ENCODE results near the gene EIF2S3.

The EIF2S3 gene

DNA sequence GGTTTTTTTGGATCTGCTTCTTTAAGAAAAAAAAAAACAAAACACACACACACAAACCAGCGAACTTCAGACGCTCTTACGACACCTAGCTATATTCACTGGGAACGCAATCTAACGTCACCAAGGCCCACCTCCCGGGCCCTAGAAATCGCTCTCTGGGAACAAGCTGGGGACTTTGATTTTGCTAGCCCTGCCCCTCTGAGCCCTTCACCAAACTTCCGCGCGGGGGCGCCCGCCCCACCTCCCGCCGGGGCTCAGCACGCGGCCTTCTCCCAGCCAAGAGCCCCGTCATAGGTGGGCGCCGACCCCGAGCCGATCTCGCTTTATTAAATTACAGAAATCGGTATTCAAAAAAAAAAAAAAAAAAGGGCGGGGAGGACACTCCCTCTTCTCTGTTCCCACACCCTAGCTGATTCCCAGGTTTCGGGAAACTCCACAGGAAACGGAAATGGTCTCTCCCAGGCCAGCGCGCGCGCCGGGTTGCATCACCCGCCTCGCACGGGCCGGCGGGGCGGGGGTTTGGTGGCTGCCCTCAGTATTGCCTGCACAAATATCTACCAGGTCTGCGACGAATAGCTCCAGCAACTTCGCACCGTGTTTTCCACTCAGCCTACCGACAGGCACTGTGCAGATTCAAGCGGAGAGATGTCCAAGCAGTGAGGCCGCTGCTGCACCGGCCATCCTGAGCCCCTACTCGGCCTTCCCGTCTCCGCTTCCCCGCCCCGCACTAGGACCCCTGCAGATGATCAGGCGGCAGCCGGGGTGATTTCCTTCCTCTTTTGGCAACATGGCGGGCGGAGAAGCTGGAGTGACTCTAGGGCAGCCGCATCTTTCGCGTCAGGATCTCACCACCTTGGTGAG is at the start of gene EIF2S3:
Gene EIF2S3, plus strand, starts transcription at position 775 of the 861 bp plus-strand sequence. Its CDS starts 13 bp downstream, at position 788.
- no peak within 1 kb of the TSS for H3K4me3 Mint-ChIP-seq

DNA sequence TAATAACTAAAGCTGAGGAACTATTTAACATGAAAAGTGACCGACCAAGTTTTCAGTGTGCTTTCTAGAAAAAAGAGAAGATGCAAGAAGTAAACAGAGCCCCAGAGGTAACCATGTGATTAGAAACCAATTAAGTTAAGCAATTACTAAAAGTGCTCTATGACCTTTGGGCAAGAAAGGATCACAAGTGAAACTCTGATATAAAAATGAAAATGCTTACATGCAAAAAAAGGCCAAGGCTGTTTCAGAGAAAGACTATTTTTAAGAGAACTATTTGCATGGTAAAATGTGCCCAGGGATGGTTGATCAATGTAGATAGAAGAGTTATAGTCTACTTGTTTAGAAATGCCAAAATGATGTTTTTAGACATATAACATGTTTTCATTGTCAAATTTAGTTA is 49.7 kb upstream of the EIF2S3 start:
- Mint-ChIP-seq H3K4me3 (no peak overlapping the region), H3K27me3 (no peaks in the 10 kb centered on the region), H3K9me3 (no peaks in the 10 kb centered on the region), H3K4me1 (peaks cover 19% of the 10 kb centered on the region), H3K36me3 (ENCODE audit: insufficient read depth) (peaks cover 31% of the 10 kb centered on the region), H3K27ac (ENCODE audit: low read depth) (no peak overlapping the region)
- DNase-seq (ENCODE audit: low spot score in 2 of 2) (no peak), ATAC-seq (replicated peaks; ENCODE audit: extremely low read depth, poor library complexity, severe bottlenecking) (no peak)

More for the DNA sequence above, at the start of gene EIF2S3:
- Mint-ChIP-seq H3K27ac (ENCODE audit: low read depth) (peak within 1 kb of the TSS; percentile 97), H3K36me3 (ENCODE audit: insufficient read depth) (peaks cover 31% of the 10 kb centered on the region), H3K4me1 (no peaks in the 10 kb centered on the region), H3K9me3 (no peaks in the 10 kb centered on the region), H3K27me3 (no peaks in the 10 kb centered on the region)
- ATAC-seq (replicated peaks; ENCODE audit: extremely low read depth, poor library complexity, severe bottlenecking) (peak; percentile 89), DNase-seq (ENCODE audit: low spot score in 2 of 2) (peak; percentile 65 to 86)

DNA sequence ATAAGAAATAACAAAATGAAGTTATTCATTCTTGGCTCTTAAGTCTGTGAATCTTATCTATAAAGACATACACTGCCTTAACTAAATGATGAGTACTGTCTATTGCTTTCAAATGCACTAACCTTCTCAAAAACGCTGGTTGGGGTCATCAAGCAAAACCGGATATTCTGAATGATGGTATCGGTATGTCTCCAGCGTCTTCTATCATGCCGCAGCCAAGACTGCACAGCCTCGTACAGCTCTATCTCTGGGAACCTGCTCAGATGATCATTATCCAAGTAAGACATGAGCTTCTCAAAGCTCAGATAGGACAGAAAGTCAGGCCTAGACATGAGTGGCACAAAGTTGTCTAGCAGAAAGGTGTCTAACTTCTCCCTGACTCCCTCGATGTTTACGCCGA is 48.9 kb upstream of the EIF2S3 start:
- no peak for DNase-seq (ENCODE audit: low spot score in 2 of 2)
- Mint-ChIP-seq H3K4me3 (no peak overlapping the region), H3K36me3 (ENCODE audit: insufficient read depth) (peaks cover 31% of the 10 kb centered on the region), H3K27ac (ENCODE audit: low read depth) (no peak overlapping the region), H3K4me1 (peaks cover 28% of the 10 kb centered on the region), H3K9me3 (no peaks in the 10 kb centered on the region), H3K27me3 (no peaks in the 10 kb centered on the region)
- no peak for ATAC-seq (replicated peaks; ENCODE audit: extremely low read depth, poor library complexity, severe bottlenecking)

DNA sequence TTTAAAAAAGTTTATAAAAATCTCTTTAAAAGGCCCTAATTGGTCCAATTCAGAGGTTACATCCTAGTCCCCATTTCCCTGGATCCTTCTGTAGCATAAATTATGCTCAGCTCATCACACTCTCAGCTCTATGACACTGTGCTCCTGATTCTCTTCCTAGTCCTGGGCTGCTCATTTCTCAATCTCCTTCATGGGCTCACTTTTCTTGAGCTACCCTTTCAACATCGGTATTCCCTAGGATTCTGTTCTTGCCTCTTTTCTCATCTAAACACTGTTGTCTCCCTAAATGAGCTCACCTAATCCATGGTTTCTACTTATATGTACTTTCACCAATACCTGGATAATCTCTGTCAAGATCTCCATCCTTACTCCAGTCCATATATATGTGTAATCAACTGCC is 42.5 kb upstream of the EIF2S3 start:
- no peaks in the 10 kb centered on the region for H3K27me3 Mint-ChIP-seq
- no peak overlapping the region for H3K27ac Mint-ChIP-seq (ENCODE audit: low read depth)
- H3K9me3 Mint-ChIP-seq: no peaks in the 10 kb centered on the region
- ATAC-seq (replicated peaks; ENCODE audit: extremely low read depth, poor library complexity, severe bottlenecking): no peak
- no peak for DNase-seq (ENCODE audit: low spot score in 2 of 2)
- no peak overlapping the region for H3K4me3 Mint-ChIP-seq
- H3K36me3 Mint-ChIP-seq (ENCODE audit: insufficient read depth): peaks cover 11% of the 10 kb centered on the region
- peaks cover 35% of the 10 kb centered on the region for H3K4me1 Mint-ChIP-seq

DNA sequence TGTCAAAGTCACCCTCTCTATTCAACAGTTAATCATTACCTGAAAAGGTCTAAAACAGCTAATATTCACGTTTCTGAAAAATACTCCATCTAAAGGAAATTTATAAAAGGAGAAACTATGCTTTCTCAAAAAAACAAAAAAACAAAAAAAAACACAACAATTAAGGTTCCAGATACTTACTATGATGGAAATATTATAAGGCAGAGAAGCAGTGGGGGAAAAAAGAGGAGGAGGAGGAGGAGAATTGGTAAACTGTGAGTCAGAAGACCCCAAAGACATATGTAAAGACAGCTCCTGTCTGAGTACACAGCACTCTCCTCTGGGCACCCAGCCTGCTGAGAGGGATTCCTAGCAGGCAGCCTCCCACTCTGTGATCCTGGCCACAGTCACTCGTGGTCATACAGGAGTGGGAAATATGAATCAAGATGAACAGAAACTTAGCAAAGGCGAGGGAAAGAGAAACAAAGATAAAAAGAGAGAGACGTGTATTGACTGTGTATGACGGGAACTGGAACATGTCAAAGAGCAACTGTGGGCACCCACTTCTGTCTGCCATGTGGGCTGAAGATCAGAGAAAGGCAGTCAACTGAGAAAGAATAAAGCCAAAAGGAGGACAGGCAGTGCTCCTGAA is 40.3 kb upstream of the EIF2S3 start:
- Mint-ChIP-seq H3K4me3 (no peak overlapping the region), H3K9me3 (no peaks in the 10 kb centered on the region), H3K27me3 (no peaks in the 10 kb centered on the region), H3K4me1 (peaks cover 30% of the 10 kb centered on the region), H3K36me3 (ENCODE audit: insufficient read depth) (peaks cover 12% of the 10 kb centered on the region), H3K27ac (ENCODE audit: low read depth) (peak overlapping the region; percentile 60)
- no peak for DNase-seq (ENCODE audit: low spot score in 2 of 2)
- peak; percentile 58 for ATAC-seq (replicated peaks; ENCODE audit: extremely low read depth, poor library complexity, severe bottlenecking)

DNA sequence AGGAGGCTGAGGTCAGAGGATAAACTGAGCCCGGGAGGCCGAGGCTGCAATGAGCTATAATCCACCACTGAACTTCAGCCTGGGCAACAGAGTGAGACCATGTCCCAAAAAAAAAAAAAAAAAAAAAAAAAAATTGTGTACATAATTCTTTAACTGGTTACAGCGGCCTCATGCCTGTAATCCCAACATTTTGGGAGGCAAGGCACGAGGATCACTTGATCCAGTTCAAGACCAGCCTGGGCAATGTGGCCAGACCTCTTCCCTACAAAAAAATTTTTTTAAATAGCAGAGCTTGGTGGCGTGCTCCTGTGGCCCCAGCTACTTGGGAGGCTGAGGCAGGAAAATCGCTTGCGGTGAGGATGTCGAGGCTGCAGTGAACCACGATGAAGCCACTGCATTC is 37.1 kb upstream of the EIF2S3 start:
- H3K9me3 Mint-ChIP-seq: no peaks in the 10 kb centered on the region
- no peak overlapping the region for H3K27ac Mint-ChIP-seq (ENCODE audit: low read depth)
- ATAC-seq (replicated peaks; ENCODE audit: extremely low read depth, poor library complexity, severe bottlenecking) (no peak), DNase-seq (ENCODE audit: low spot score in 2 of 2) (no peak)
- H3K36me3 Mint-ChIP-seq (ENCODE audit: insufficient read depth): peaks cover 12% of the 10 kb centered on the region
- no peaks in the 10 kb centered on the region for H3K27me3 Mint-ChIP-seq
- no peak overlapping the region for H3K4me3 Mint-ChIP-seq
- peaks cover 30% of the 10 kb centered on the region for H3K4me1 Mint-ChIP-seq

DNA sequence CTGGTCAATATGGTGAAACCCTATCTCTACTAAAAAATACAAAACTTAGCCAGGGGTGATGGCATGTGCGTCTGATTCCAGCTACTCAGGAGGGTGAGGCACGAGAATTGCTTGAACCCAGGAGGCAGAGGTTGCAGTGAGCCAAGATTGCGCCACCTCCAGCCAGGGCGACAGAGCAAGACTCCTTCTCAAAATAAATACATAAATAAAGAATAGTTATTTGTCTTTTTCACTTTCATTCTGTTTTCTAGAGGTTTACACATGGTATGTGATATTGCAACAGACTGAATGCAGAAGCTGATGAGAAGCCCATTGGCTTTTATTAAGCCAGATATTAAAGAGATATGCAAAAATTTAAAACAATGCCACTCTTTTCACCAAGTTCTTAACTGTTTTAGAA is 35.9 kb upstream of the EIF2S3 start:
- no peak overlapping the region for H3K4me3 Mint-ChIP-seq
- no peaks in the 10 kb centered on the region for H3K9me3 Mint-ChIP-seq
- peaks cover 33% of the 10 kb centered on the region for H3K4me1 Mint-ChIP-seq
- DNase-seq (ENCODE audit: low spot score in 2 of 2) (no peak), ATAC-seq (replicated peaks; ENCODE audit: extremely low read depth, poor library complexity, severe bottlenecking) (no peak)
- H3K36me3 Mint-ChIP-seq (ENCODE audit: insufficient read depth): peaks cover 12% of the 10 kb centered on the region
- no peak overlapping the region for H3K27ac Mint-ChIP-seq (ENCODE audit: low read depth)
- H3K27me3 Mint-ChIP-seq: no peaks in the 10 kb centered on the region

DNA sequence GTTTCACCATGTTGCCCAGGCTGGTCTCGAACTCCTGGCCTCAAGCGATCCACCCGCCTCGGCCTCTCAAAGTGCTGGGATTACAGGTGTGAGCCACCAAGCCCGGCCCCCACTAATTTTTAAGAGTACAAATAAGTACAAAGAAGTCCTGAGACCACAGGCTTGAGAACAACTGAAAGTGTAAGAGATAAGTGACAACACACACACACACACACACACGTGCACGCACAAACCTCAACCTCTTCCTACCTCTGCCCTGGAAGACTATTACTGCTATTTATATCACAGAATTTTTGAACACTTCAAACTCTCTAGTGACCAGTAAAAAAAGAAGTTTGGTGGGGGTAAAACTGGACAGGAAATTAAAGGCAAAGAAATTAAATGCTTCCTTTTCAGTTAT is 35.3 kb upstream of the EIF2S3 start:
- Mint-ChIP-seq H3K36me3 (ENCODE audit: insufficient read depth) (peaks cover 16% of the 10 kb centered on the region), H3K27me3 (no peaks in the 10 kb centered on the region), H3K27ac (ENCODE audit: low read depth) (no peak overlapping the region), H3K4me3 (no peak overlapping the region), H3K9me3 (no peaks in the 10 kb centered on the region), H3K4me1 (peaks cover 32% of the 10 kb centered on the region)
- no peak for DNase-seq (ENCODE audit: low spot score in 2 of 2)
- peak; percentile 34 for ATAC-seq (replicated peaks; ENCODE audit: extremely low read depth, poor library complexity, severe bottlenecking)

DNA sequence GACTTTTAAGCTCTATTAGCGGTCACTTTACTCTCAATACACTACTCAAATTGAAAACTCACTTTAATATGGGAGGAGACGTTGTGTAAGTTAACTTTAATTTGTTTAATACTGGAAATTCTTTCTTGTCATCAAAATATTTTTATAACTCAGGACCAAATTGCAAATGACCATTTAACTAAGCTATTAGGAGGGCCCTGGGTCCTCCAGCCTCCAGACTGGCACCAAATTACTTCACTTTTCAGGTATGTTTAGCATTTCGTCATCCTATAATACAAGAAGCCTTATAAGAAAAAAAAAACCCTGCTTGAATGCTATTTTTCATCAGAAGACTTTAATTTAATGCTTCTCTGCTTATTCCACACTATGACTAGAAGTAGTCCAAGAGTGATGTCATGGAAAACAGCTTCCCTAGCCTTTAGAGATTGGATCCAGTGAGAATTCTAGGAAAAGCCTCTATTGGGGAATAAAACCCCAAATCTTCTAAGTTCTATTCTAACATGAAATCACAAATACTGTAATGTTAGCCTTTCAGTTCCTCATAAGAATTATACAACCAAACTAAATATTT is 34.4 kb upstream of the EIF2S3 start:
- DNase-seq (ENCODE audit: low spot score in 2 of 2) (no peak), ATAC-seq (replicated peaks; ENCODE audit: extremely low read depth, poor library complexity, severe bottlenecking) (no peak)
- H3K4me3 Mint-ChIP-seq: no peak overlapping the region
- H3K27ac Mint-ChIP-seq (ENCODE audit: low read depth): peak overlapping the region; percentile 44
- no peaks in the 10 kb centered on the region for H3K9me3 Mint-ChIP-seq
- peaks cover 17% of the 10 kb centered on the region for H3K36me3 Mint-ChIP-seq (ENCODE audit: insufficient read depth)
- H3K27me3 Mint-ChIP-seq: no peaks in the 10 kb centered on the region
- peaks cover 27% of the 10 kb centered on the region for H3K4me1 Mint-ChIP-seq

DNA sequence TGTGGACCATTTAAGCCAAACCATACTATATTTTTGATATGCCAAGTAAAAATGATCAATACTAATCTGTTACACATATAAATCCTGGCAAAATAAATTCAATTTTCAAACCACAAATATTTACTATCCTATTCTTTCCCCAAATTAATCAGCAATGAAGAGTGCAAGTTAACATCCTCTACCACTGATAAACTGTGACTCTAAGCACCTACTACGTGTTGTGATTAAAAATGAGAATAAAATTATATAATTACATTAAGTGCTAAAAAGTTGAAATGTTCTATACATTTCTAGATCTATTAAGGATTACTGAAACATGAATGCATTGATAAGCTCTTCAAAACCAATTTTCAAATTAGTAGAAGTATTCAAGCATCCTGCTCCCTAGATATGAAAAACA is 31.2 kb upstream of the EIF2S3 start:
- DNase-seq (ENCODE audit: low spot score in 2 of 2): no peak
- peak overlapping the region; percentile 84 for H3K27ac Mint-ChIP-seq (ENCODE audit: low read depth)
- peak overlapping the region; percentile 83 for H3K4me3 Mint-ChIP-seq
- no peaks in the 10 kb centered on the region for H3K9me3 Mint-ChIP-seq
- H3K27me3 Mint-ChIP-seq: no peaks in the 10 kb centered on the region
- peaks cover 27% of the 10 kb centered on the region for H3K4me1 Mint-ChIP-seq
- H3K36me3 Mint-ChIP-seq (ENCODE audit: insufficient read depth): peaks cover 15% of the 10 kb centered on the region
- no peak for ATAC-seq (replicated peaks; ENCODE audit: extremely low read depth, poor library complexity, severe bottlenecking)

DNA sequence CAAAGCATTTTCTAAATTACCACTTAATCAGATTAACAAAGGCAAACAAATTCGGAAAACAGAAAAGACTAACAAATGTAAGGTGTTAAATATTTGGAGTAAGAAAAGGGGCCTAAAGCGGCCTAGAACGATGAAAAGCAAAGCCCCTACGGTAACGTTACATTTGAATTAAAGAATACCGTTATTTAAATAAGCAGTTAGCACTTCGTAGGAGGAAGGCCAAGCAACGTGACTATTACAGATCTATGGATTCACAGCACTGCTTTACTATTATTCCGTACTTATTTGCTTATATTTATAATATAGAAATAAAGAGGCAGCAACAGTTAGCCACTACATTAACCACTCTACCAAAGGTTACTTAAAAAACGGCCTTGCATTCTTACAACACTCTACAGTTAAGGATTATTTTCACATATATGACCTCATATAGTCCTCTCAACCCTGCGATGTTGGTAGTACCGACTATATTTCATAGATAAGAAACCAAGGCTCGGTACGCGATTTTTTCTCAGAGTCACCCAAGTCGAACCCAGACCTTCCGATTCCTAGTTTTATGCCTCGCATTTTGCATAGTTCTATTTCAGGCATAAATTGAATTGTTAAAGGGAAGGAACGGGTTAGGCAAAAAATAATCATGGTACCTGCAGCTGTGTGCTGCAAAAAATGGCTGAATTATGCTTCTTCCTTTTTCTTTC is 30.6 kb upstream of the EIF2S3 start:
- ATAC-seq (replicated peaks; ENCODE audit: extremely low read depth, poor library complexity, severe bottlenecking) (no peak), DNase-seq (ENCODE audit: low spot score in 2 of 2) (no peak)
- Mint-ChIP-seq H3K27ac (ENCODE audit: low read depth) (peak overlapping the region; percentile 84), H3K4me1 (peaks cover 27% of the 10 kb centered on the region), H3K36me3 (ENCODE audit: insufficient read depth) (peaks cover 15% of the 10 kb centered on the region), H3K4me3 (peak overlapping the region; percentile 83), H3K27me3 (no peaks in the 10 kb centered on the region), H3K9me3 (no peaks in the 10 kb centered on the region)
